ENCODE data around the gene SH3BP1. TPM values are rescaled to one million over a fixed set of nuclear protein-coding genes. Genes with fewer than 3 reads are reported as not detected.

The SH3BP1 gene
- total RNA-seq, 1 experiment from 2014 or later, result 12.9 TPM

DNA sequence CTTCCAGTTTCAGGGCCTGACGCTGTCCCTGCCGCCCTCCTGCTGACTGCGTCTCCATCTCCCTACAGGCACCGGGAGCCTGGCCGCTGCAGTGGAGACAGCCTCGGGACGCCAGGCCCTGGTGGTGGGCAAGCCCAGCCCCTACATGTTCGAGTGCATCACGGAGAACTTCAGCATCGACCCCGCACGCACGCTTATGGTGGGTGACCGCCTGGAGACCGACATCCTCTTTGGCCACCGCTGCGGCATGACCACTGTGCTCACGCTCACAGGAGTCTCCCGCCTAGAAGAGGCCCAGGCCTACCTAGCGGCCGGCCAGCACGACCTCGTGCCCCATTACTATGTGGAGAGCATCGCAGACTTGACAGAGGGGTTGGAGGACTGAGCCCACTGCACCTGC is 26.0 kb downstream of the SH3BP1 start:
- CTCF ChIA-PET, result no interaction called here

DNA sequence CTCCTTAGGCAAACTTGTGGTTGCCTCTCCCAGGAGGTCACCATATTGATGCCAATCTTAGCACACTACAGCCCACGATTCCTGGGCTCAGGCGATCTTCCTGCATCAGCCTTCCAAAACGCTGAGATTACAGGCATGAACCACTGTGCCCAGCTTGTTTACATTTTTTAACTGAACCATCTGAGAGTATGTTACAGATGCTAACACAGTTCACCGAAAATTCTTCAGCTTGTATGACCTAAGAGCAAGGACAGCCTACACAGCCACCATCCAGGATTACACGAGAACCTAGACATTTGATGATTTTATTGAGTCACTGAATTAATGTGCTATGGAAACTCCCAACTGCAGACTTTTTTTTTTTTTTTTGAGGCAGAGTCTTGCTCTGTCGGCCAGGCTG is 30.1 kb downstream of the SH3BP1 start:
- H3K27ac ChIP-seq (ENCODE audit: low read depth, low read length, poor library complexity, severe bottlenecking), result no peak overlapping the region
- ChIA-PET POLR2A (ENCODE audit: low non-redundant PET) (no interaction called here), CTCF (no interaction called here)
- BruUV-seq (replicated peaks), result no TSS peak
- intact Hi-C loops (cut with micrococcal nuclease; ENCODE audit: unreplicated experiment), result no loop called here
- H3K36me3 ChIP-seq (ENCODE audit: insufficient read depth, low read length, poor library complexity, severe bottlenecking), result peaks cover 16% of the 10 kb centered on the region
- no peak for TF ChIP-seq EZH2 (IDR thresholded peaks at IDR 0.05; ENCODE audit: borderline replicate concordance, low read depth, low read length, poor library complexity, severe bottlenecking)
- TF ChIP-seq, protein P1, sequence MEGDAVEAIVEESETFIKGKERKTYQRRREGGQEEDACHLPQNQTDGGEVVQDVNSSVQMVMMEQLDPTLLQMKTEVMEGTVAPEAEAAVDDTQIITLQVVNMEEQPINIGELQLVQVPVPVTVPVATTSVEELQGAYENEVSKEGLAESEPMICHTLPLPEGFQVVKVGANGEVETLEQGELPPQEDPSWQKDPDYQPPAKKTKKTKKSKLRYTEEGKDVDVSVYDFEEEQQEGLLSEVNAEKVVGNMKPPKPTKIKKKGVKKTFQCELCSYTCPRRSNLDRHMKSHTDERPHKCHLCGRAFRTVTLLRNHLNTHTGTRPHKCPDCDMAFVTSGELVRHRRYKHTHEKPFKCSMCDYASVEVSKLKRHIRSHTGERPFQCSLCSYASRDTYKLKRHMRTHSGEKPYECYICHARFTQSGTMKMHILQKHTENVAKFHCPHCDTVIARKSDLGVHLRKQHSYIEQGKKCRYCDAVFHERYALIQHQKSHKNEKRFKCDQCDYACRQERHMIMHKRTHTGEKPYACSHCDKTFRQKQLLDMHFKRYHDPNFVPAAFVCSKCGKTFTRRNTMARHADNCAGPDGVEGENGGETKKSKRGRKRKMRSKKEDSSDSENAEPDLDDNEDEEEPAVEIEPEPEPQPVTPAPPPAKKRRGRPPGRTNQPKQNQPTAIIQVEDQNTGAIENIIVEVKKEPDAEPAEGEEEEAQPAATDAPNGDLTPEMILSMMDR (conservative IDR thresholded peaks at IDR 0.05; ENCODE audit: low read depth, low read length), result no peak
- H3K27me3 ChIP-seq (replicated peaks; ENCODE audit: insufficient read depth, low read depth, low read length, poor library complexity), result no peaks in the 10 kb centered on the region
- no peaks in the 10 kb centered on the region for H3K9me3 ChIP-seq (ENCODE audit: low read depth, low read length, poor library complexity, severe bottlenecking)
- H3K4me3 ChIP-seq (ENCODE audit: low read depth, low read length, poor library complexity, severe bottlenecking), result no peak overlapping the region
- DNase-seq (ENCODE audit: low spot score), result no peak
- no peaks in the 10 kb centered on the region for H3K4me1 ChIP-seq (ENCODE audit: insufficient read depth, low read length, poor library complexity, severe bottlenecking)

More for the DNA sequence above, 26.0 kb downstream of the SH3BP1 start:
- intact Hi-C loops (cut with micrococcal nuclease; ENCODE audit: unreplicated experiment), result no loop called here
- no TSS peak for BruUV-seq (replicated peaks)
- no peak for DNase-seq (ENCODE audit: low spot score)
- no peak overlapping the region for H3K27ac ChIP-seq (ENCODE audit: low read depth, low read length, poor library complexity, severe bottlenecking)
- POLR2A ChIA-PET (ENCODE audit: low non-redundant PET), result no interaction called here
- no peak for TF ChIP-seq EZH2 (IDR thresholded peaks at IDR 0.05; ENCODE audit: borderline replicate concordance, low read depth, low read length, poor library complexity, severe bottlenecking)
- TF ChIP-seq, protein P1 (conservative IDR thresholded peaks at IDR 0.05; ENCODE audit: low read depth, low read length), result no peak
- H3K27me3 ChIP-seq (replicated peaks; ENCODE audit: insufficient read depth, low read depth, low read length, poor library complexity), result no peaks in the 10 kb centered on the region
- no peaks in the 10 kb centered on the region for H3K9me3 ChIP-seq (ENCODE audit: low read depth, low read length, poor library complexity, severe bottlenecking)
- peaks cover 16% of the 10 kb centered on the region for H3K36me3 ChIP-seq (ENCODE audit: insufficient read depth, low read length, poor library complexity, severe bottlenecking)
- no peak overlapping the region for H3K4me3 ChIP-seq (ENCODE audit: low read depth, low read length, poor library complexity, severe bottlenecking)
- peaks cover 12% of the 10 kb centered on the region for H3K4me1 ChIP-seq (ENCODE audit: insufficient read depth, low read length, poor library complexity, severe bottlenecking)

DNA sequence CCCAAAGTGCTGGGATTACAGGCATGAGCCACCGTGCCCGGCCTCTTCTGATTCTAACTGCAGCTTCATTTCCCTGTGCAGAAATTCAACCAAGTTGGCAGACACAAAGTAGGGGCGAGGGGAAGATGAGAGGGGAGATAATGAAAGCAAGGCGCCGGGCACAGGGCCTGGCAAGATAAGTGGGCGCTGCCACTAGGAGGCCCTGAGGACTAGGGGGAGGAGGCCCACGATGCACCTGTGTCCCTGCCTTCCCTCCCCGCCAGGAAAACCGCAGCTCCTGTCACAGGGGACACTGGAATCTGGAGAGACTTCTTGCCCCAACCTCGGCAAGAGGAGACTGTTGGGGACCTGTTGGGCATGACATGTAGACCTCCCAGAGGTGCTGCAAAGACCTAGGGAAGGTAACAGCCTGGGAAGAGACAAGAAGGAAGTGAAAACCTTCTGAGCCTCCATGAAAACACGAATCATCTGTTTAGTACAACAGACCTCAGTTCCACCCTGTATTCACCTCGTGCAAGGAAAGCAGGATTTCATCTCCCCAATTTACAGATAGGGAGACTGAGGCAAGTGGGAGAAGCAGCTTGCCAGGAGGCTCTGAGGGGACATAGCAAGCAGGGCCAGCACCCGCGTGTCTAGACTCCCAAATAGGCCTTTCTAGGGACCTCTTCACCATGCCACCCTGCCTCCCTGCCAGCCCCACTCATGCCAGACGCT is 32.9 kb downstream of the SH3BP1 start:
- peaks cover 22% of the 10 kb centered on the region for H3K4me1 ChIP-seq (ENCODE audit: insufficient read depth, low read length, poor library complexity, severe bottlenecking)
- POLR2A ChIA-PET (ENCODE audit: low non-redundant PET), result no interaction called here
- intact Hi-C loops (cut with micrococcal nuclease; ENCODE audit: unreplicated experiment), result no loop called here
- no peak for DNase-seq (ENCODE audit: low spot score)
- no TSS peak for BruUV-seq (replicated peaks)
- no peak overlapping the region for H3K27ac ChIP-seq (ENCODE audit: low read depth, low read length, poor library complexity, severe bottlenecking)
- H3K4me3 ChIP-seq (ENCODE audit: low read depth, low read length, poor library complexity, severe bottlenecking), result no peak overlapping the region
- H3K27me3 ChIP-seq (replicated peaks; ENCODE audit: insufficient read depth, low read depth, low read length, poor library complexity), result no peaks in the 10 kb centered on the region
- no peaks in the 10 kb centered on the region for H3K9me3 ChIP-seq (ENCODE audit: low read depth, low read length, poor library complexity, severe bottlenecking)
- TF ChIP-seq EZH2 (IDR thresholded peaks at IDR 0.05; ENCODE audit: borderline replicate concordance, low read depth, low read length, poor library complexity, severe bottlenecking), result no peak
- H3K36me3 ChIP-seq (ENCODE audit: insufficient read depth, low read length, poor library complexity, severe bottlenecking), result no peaks in the 10 kb centered on the region
- CTCF ChIA-PET, result interaction anchor here (1.1 kb wide), 1 partner anchor 29 kb away, joined by 4 read pairs; no protein-coding TSS in a partner anchor
